ENCODE measurements around the gene FBXO44. TPM values are rescaled to one million over a fixed set of nuclear protein-coding genes. Genes with fewer than 3 reads are reported as not detected.
A peak's percentile ranks its signal among the peaks of the same experiment; 100 is the strongest.

Gene FBXO44
- total and polyA plus RNA-seq, 8 donors: 12.1 to 54.6 (median 16.3) TPM

GRCh38 chr1:11668516-11668915 lies 13.8 kb downstream of the FBXO44 start:
- H3K9me3 ChIP-seq: no peaks in the 10 kb centered on the region
- H3K27me3 ChIP-seq: no peaks in the 10 kb centered on the region
- intact Hi-C loops (cut with DNase I): no loop called here
- FAIRE-seq (no peak), ATAC-seq (no peak), DNase-seq (peak in 2 of 6 donors; percentile 8 to 36)
- no peaks in the 10 kb centered on the region for H3K36me3 ChIP-seq
- TF ChIP-seq CTCF (IDR thresholded peaks at IDR 0.05): no peak
- WGBS, 2 donors: 89 to 94% methylated on average over 11 to 14 of the region's 14 CpGs
- no peak overlapping the region for H3K4me3 ChIP-seq
- H3K4me1 ChIP-seq: peaks cover 0 to 5% (median 0%) of the 10 kb centered on the region in 3 donors
- H3K27ac ChIP-seq: no peak overlapping the region

- ATAC-seq (no peak), DNase-seq (no peak), FAIRE-seq (no peak)
- Histone ChIP-seq H3K27me3 (no peaks in the 10 kb centered on the region), H3K9me3 (no peaks in the 10 kb centered on the region), H3K4me3 (no peak overlapping the region), H3K27ac (no peak overlapping the region), H3K4me1 (peaks cover 0 to 5% (median 0%) of the 10 kb centered on the region in 3 donors), H3K36me3 (peaks cover 0 to 7% (median 0%) of the 10 kb centered on the region in 3 donors)
- WGBS, 2 donors: 80 to 85% methylated on average over 6 of the region's 6 CpGs
- TF ChIP-seq CTCF (IDR thresholded peaks at IDR 0.05): no peak
- intact Hi-C loops (cut with DNase I): no loop called here
These were observed 16.1 kb downstream of the FBXO44 start for GRCh38 chr1:11670747-11671146.

DNA sequence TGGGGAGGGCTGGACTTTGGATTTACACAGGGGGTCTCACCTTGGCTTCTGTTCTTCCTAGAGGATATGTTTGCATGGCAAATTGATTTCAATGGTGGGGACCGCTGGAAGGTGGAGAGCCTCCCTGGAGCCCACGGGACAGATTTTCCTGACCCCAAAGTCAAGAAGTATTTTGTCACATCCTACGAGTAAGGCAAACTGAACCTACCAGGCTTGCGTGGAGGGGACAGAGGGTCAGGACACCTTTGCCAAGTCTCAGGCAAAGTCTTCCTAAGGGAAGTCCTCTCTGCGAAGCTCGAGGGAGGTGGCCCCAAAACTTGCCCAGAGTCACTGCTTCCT lies 16.5 kb downstream of the FBXO44 start:
- Histone ChIP-seq H3K36me3 (peaks cover 0 to 7% (median 0%) of the 10 kb centered on the region in 3 donors), H3K27me3 (no peaks in the 10 kb centered on the region), H3K27ac (no peak overlapping the region), H3K4me3 (no peak overlapping the region), H3K4me1 (peaks cover 0 to 5% (median 0%) of the 10 kb centered on the region in 3 donors), H3K9me3 (no peaks in the 10 kb centered on the region)
- intact Hi-C loops (cut with DNase I): no loop called here
- ATAC-seq (no peak), DNase-seq (no peak), FAIRE-seq (no peak)
- 75 to 82% methylated on average over 6 of the region's 6 CpGs for WGBS, 2 donors
- TF ChIP-seq CTCF (IDR thresholded peaks at IDR 0.05): no peak

DNA sequence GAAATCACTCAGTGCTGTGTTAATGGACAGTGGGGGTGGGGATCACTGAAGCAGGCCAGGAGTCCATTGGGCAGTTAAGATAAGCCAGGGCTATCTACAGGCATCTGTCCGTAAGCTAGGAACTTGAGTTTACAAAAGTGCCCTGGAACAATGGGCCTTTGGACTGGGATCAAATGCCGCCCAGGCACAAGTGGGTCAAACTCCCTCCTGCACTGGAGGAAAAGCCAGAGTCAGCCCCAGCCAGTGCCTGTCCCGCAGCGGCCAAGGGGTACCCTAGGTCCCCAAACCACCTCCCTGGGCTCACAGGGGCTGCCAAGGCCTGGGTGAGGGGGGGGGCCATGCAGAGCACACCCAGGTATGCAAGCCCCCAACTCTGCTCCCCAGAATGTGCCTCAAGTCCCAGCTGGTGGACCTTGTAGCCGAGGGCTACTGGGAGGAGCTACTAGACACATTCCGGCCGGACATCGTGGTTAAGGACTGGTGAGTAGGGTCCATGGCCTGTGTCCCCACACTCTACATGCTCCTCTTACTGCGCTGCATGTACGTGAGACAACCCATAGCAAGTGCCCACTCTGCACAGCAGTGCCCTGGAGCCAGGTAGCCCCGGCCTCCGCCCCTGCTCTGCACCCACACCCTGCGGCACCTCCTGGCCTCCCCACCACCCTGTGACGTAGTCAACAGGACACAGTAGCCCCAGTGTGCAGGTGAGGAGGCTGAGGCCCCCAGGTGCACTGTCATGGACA lies 17.0 kb downstream of the FBXO44 start:
- Histone ChIP-seq H3K4me3 (no peak overlapping the region), H3K27me3 (no peaks in the 10 kb centered on the region), H3K9me3 (no peaks in the 10 kb centered on the region), H3K4me1 (peaks cover 0 to 5% (median 0%) of the 10 kb centered on the region in 3 donors), H3K27ac (no peak overlapping the region), H3K36me3 (peaks cover 0 to 7% (median 0%) of the 10 kb centered on the region in 3 donors)
- DNase-seq (peak in 1 of 6 donors; percentile 51), ATAC-seq (peak in 2 of 4 donors; percentile 17 to 57), FAIRE-seq (no peak)
- WGBS, 2 donors: 85 to 86% methylated on average over 14 of the region's 14 CpGs
- intact Hi-C loops (cut with DNase I): no loop called here
- TF ChIP-seq CTCF (IDR thresholded peaks at IDR 0.05): no peak

GRCh38 chr1:11673089-11673769 lies 18.6 kb downstream of the FBXO44 start:
- no peak for ATAC-seq
- no peak for TF ChIP-seq CTCF (IDR thresholded peaks at IDR 0.05)
- intact Hi-C loops (cut with DNase I): no loop called here
- H3K4me1 ChIP-seq: no peaks in the 10 kb centered on the region
- DNase-seq: peak in 1 of 6 donors; percentile 60
- no peaks in the 10 kb centered on the region for H3K9me3 ChIP-seq
- H3K27me3 ChIP-seq: no peaks in the 10 kb centered on the region
- no peak overlapping the region for H3K27ac ChIP-seq
- FAIRE-seq: no peak
- no peak overlapping the region for H3K4me3 ChIP-seq
- H3K36me3 ChIP-seq: peaks cover 0 to 7% (median 0%) of the 10 kb centered on the region in 3 donors
- 93 to 94% methylated on average over 14 of the region's 14 CpGs for WGBS, 2 donors
